Stimulated activated CD4-positive, alpha-beta T cell treated with anti-CD3 and anti-CD28 coated beads, Interleukin-4, amount 100 ng/mL, for 24 hours (primary cell): ENCODE data around the gene AFAP1.

Source experiments
- DNase-seq: peaks from one replicate; pipeline ENCODE4 v3.0.0-alpha.2; 2020

Gene AFAP1

GRCh38 chr4:7968262-7968896 lies 28.7 kb upstream of the AFAP1 start:
- DNase-seq = no peak

- DNase-seq = no peak
These were observed 28.0 kb upstream of the AFAP1 start for GRCh38 chr4:7967501-7968261.

DNA sequence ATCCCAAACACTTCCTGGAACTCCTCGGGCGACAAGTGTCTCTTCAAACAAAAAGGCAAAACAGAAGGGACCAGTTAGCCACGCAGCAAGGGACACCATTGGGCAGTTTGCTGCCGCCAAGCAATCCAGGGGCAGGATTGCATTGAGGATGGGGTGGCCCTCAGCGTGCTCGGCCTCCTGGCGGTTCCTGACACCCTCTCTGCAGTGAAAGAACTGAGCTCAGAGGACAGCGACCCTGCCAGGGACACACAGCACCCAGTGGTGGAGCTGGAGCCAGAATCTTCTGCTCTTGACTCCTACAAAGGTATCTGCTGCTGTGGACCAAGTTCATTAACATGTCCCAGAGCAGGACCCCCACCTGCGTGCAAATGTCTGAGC lies 27.4 kb upstream of the AFAP1 start:
- no peak for DNase-seq

- no peak for DNase-seq
These were observed 26.8 kb upstream of the AFAP1 start for GRCh38 chr4:7966281-7967062.

DNA sequence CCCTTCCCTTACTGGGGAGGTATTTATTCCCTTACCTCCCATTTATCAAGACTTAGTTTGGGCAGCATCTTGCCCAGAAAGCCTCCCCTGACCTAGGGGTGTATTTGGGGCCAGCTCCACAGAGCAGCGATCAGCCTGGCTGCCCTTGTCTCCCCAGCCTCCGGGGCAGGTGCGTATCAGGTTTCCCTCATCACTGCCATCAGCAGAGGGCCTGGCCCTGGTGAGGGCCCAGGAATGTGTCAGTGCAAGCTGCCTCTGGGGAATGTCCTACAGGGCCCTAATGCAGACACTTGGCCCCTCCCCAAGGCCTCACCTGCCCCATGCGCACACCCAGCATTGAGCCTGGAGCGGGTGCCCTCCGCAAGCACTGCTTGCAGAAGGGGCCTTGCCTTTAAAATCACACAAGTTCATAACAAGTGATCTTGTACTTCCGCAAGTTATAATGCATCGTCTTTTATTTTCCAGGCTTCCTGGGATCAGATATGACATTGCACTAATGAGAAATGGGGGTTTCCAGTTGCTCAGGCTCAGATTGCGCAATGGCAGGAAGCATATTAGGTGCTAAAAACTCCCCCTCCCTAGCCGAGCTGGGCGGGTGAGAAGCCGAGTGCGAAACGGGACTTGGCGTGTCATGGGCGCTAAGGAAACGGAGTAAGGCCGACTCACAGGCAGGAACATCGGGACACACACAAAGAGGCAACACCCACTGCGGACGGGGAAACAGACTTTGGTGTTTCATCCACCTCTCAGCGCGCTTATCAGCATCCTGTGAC lies 25.4 kb upstream of the AFAP1 start:
- DNase-seq = peak; percentile 50

GRCh38 chr4:7964459-7964858 lies 24.8 kb upstream of the AFAP1 start:
- DNase-seq = peak; percentile 48

DNA sequence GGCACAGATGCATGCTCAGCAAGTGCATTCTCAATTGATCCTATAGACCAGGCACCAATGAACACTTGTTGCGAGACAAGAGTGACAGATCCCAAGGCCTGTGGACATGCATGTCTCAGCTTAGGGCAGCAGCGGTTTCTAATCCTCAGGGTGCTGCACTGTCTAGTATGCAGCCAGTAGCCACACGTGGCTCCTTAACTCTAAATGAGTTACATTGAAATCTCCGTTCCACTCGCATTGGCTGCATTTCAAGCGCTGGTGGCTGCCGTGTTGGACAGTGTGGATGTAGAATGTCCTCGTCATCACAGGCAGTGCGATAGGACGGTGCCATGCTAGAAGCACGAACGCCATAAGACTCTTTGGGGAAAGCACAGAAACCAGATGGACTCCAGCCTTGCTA lies 24.0 kb upstream of the AFAP1 start:
- no peak for DNase-seq

GRCh38 chr4:7962609-7963508 lies 23.2 kb upstream of the AFAP1 start:
- no peak for DNase-seq

DNA sequence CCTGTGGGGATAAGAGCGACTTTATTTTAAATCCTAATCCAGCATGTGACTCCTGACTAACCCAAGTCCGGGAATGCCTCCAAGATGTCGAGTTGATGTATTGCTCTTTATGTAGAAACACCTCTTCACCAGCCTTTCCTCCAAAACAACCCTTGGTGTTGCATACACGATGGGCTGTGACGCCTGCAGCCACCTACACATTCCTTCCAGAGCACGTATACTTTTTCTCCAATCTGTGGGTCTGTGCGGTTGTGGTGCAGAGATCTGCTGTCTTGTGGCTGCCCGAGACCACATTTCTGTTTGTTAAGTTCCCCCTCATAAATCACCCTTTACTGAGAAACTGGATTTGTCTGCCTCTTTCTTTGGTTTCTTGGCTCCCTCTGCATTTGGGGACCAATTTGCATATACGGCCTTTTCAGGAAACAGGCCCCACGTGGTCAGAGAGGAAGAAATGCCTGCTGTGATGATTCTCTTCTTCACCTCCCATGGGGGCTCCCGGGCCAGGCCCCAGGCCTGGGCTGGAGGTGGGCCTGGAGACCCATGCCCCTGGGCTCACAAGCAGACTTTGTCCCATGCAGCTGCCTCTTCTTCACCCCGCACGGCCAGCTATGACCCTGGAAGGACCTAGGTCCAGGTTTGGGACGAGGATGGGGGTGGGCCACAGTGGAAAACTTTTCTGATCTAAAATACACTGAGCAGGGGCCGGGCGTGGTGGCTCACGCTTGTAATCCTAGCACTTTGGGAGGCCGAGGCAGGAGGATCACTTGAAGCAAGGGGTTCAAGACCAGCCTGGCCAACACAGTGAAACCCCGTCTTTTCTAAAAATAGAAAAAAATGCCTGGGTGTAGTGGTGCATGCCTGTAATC lies 21.4 kb upstream of the AFAP1 start:
- peak; percentile 77 for DNase-seq

DNA sequence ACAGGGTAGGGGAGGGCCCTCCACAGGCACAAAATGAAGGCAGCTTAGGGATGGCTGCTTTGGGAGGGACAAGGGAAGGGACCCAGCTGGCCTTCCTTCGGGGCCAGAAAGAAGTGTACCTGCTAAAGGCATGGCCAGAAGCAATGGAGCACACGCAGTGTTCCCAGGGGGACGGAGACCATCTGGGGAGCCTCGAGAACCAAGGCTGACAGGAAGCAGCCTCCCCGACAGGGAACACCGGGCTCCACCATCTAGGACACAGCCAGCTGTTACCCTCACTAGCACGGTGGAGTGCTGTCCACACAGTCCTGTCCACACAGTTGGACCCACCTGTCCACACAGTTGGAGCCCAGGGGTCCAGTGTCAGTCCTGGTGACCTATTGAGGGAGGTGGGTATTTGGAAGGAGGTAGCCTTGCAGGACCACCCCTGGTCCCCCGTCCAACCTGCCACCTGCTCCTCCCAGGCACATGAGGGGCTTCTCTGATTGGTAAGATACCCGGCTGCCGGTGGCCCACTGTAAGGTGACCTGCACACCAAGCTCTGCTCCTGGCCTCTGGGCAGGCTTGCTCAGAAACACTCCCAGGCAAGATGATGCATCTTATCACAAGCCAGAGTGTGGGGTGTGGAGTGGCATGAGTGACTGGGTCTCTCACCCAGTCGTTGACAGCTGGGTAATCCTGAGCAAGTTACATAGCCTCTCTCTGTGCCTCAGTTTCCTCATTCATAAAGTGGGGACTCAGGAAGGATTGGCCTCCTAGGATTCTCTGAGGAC lies 20.5 kb upstream of the AFAP1 start:
- DNase-seq = peak; percentile 32

GRCh38 chr4:7959078-7959477 lies 19.4 kb upstream of the AFAP1 start:
- DNase-seq = no peak

GRCh38 chr4:7956934-7957656 lies 17.4 kb upstream of the AFAP1 start:
- DNase-seq = no peak

DNA sequence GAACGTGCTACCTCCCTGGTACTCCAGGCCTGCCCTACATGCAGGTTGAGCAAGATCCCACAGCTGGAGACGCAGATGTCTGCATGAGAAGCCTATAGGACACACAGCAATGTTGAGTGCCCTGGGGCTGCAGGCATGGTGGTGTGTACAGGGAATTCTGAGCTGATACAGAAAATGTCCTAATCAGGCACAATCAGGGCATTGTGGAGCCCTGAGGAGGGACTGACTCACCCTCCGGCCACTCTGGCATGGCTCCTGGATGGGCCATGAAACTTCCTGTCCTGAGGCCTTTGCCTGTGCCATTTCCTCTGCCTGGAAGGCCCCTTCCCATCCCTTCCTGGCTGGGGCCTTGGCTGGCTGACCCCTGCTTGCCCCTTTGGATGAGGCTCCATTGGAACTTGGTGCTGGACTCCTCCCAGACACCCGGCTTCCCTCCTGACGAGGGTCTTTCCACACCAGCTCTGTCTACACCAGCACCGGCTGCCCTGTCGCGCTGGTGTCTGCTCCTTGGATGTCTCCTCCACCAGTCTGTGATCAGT lies 16.7 kb upstream of the AFAP1 start:
- DNase-seq = no peak

GRCh38 chr4:7955393-7955792 lies 15.7 kb upstream of the AFAP1 start:
- no peak for DNase-seq

GRCh38 chr4:7952615-7953014 lies 13.0 kb upstream of the AFAP1 start:
- no peak for DNase-seq

GRCh38 chr4:7950301-7951092 lies 10.8 kb upstream of the AFAP1 start:
- no peak for DNase-seq

- DNase-seq = no peak
These were observed 10.1 kb upstream of the AFAP1 start for GRCh38 chr4:7949759-7950158.

GRCh38 chr4:7947927-7948326 lies 8.3 kb upstream of the AFAP1 start:
- no peak for DNase-seq
